Measurements from ENCODE around the gene TANC1. TPM values are rescaled to one million over a fixed set of nuclear protein-coding genes. Genes with fewer than 3 reads are reported as not detected.
A peak's percentile ranks its signal among the peaks of the same experiment; 100 is the strongest.

The TANC1 gene
- total RNA-seq, 2 donors from 2014 or later, result 51.8 to 58.9 TPM

GRCh38 chr2:158975271-158975921, 7.0 kb downstream of the TANC1 start:
- TF ChIP-seq, protein P1, sequence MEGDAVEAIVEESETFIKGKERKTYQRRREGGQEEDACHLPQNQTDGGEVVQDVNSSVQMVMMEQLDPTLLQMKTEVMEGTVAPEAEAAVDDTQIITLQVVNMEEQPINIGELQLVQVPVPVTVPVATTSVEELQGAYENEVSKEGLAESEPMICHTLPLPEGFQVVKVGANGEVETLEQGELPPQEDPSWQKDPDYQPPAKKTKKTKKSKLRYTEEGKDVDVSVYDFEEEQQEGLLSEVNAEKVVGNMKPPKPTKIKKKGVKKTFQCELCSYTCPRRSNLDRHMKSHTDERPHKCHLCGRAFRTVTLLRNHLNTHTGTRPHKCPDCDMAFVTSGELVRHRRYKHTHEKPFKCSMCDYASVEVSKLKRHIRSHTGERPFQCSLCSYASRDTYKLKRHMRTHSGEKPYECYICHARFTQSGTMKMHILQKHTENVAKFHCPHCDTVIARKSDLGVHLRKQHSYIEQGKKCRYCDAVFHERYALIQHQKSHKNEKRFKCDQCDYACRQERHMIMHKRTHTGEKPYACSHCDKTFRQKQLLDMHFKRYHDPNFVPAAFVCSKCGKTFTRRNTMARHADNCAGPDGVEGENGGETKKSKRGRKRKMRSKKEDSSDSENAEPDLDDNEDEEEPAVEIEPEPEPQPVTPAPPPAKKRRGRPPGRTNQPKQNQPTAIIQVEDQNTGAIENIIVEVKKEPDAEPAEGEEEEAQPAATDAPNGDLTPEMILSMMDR (IDR thresholded peaks at IDR 0.05), result no peak
- DNase-seq (ENCODE audit: low spot score), result no peak
- H3K36me3 ChIP-seq, result no peaks in the 10 kb centered on the region
- no peaks in the 10 kb centered on the region for H3K27me3 ChIP-seq
- H3K9me3 ChIP-seq, result no peaks in the 10 kb centered on the region
- H3K27ac ChIP-seq, result peak overlapping the region in 1 of 2 donors; percentile 3
- peaks cover 0 to 39% of the 10 kb centered on the region in 2 donors for H3K4me1 ChIP-seq
- H3K4me3 ChIP-seq, result no peak overlapping the region

DNA sequence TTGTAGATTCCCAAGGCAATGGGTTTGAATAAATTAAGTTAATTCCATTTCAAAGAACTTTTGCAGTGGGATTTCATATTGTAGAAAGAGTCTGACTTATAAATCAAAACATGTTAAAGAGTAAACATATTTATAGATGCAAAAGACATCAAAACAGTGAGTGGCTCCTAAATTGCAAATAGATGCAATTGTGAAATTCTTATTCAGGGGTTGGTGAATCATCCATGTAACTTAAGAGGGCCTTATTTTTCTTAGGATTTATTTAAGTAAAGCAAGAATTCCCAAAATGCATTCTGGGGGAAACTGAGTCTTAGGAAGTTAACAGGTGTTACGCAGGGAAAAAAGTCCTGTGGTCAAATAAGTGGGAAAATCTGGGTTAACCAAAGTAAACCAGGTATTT, 11.3 kb downstream of the TANC1 start:
- Histone ChIP-seq H3K36me3 (no peaks in the 10 kb centered on the region), H3K27me3 (no peaks in the 10 kb centered on the region), H3K4me3 (no peak overlapping the region), H3K4me1 (peaks cover 0 to 31% of the 10 kb centered on the region in 2 donors), H3K9me3 (no peaks in the 10 kb centered on the region), H3K27ac (no peak overlapping the region)
- no peak for DNase-seq (ENCODE audit: low spot score)
- TF ChIP-seq, protein P1 (IDR thresholded peaks at IDR 0.05), result no peak

GRCh38 chr2:158984604-158985135, 16.2 kb downstream of the TANC1 start:
- Histone ChIP-seq H3K36me3 (no peaks in the 10 kb centered on the region), H3K4me1 (peaks cover 0 to 62% of the 10 kb centered on the region in 2 donors), H3K27ac (peak overlapping the region; percentile 44 to 45), H3K27me3 (no peaks in the 10 kb centered on the region), H3K9me3 (no peaks in the 10 kb centered on the region), H3K4me3 (no peak overlapping the region)
- TF ChIP-seq, protein P1 (IDR thresholded peaks at IDR 0.05), result no peak
- DNase-seq (ENCODE audit: low spot score), result no peak

DNA sequence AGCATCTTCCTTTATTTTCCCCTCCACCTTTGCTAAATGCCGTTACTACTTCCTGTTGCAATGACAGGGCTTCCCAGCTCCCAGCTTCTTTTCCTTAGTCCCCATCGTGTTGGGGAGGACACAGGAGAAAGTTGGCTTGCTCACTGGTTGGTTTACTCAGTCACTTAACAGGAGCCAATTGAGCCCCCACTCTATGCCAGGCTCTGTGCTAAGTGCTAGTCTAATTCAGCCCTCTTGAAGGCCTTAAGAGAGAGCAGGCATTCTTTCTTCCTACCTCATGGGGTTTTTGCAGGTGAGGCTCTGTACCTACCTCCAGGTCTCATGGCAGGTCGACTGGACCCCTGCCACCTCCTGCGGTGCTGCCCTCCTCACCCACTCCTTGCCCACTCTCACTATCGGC, 20.1 kb downstream of the TANC1 start:
- no peaks in the 10 kb centered on the region for H3K36me3 ChIP-seq
- DNase-seq (ENCODE audit: low spot score), result no peak
- peaks cover 0 to 63% of the 10 kb centered on the region in 2 donors for H3K4me1 ChIP-seq
- TF ChIP-seq, protein P1 (IDR thresholded peaks at IDR 0.05), result no peak
- no peaks in the 10 kb centered on the region for H3K9me3 ChIP-seq
- H3K27ac ChIP-seq, result no peak overlapping the region
- H3K4me3 ChIP-seq, result no peak overlapping the region
- H3K27me3 ChIP-seq, result no peaks in the 10 kb centered on the region

GRCh38 chr2:158989165-158989564, 20.7 kb downstream of the TANC1 start:
- Histone ChIP-seq H3K36me3 (no peaks in the 10 kb centered on the region), H3K27me3 (no peaks in the 10 kb centered on the region), H3K4me3 (no peak overlapping the region), H3K4me1 (peaks cover 0 to 61% of the 10 kb centered on the region in 2 donors), H3K9me3 (no peaks in the 10 kb centered on the region), H3K27ac (no peak overlapping the region)
- TF ChIP-seq, protein P1 (IDR thresholded peaks at IDR 0.05), result no peak
- DNase-seq (ENCODE audit: low spot score), result no peak

Measured in right atrium auricular region (tissue), 2 donors.